GM18526 (cell line): ENCODE results near the gene DLL3.

Source experiments
- POLR2A ChIP-seq: IDR thresholded peaks from 3 replicates; pipeline ENCODE4 v1.6.1; 2011; ENCODE audit not compliant: insufficient read length; ENCODE audit errors: extremely low read depth

The DLL3 gene

DNA sequence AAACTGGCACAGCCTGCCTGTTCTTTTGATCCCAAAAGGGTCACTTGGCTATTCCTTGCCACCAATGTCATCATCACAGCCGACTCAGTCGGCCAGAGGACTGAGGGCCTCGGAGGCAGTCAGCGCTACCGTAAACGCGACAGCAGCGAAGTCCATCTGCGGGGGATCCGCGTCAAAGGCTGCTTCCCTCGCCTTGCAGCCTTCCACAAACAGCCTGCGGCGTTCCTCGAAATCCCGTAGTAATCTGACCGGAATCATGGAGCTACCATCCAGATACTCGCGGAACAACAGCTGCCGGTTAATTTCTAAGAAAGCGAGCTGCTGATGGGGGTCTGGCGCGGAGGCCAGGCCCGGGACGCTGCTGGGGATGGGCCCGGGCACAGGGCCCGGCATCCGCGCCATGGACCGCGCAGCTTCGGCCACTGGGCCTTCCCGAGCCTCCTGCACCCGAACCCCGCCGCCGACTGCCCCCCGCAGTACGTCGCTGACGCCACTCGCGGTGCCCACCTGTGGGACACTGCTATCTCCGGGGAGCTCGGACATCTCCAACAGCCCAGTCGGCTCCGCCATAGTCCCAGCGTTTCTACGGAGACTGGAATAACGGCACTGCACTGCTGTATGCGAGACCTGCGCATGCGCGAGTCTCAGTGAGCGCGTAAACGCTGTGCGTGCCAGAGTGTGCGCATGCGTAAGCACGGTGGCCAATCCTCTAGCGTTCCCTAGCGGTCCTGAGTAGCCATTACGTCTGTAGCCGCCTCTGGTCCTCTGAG is 33.7 kb downstream of the DLL3 start, which contains the start of gene EID2B:
TSS of gene EID2B (minus strand) at position 620 of the 770 bp plus-strand sequence. CDS start at position 570, 50 bp downstream.
- TF ChIP-seq POLR2A, result peak; percentile 55

DNA sequence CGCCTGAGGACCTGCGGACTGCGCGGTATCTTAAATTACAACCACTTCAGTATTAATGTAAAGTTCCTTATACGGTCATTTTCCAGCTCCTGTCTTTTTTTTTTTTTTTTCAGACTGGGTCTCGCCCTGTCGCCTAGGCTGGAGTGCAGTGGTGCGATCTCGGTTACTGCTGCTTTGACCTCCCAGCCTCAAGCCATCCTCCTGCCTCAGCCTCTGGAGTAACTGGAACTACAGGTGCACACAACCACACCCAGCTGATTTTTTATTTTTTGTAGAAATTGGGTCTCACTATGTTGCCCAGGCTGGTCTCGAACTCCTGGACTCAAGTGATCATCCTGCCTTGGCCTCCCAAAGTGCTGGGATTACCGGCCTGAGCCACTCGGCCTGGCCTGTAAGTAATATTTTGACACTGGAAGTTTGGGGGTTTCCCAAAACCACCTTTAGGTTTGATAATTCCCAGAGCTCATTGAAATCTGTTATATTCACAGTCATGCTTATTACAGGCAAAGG is 34.3 kb downstream of the DLL3 start:
- TF ChIP-seq POLR2A, result no peak

DNA sequence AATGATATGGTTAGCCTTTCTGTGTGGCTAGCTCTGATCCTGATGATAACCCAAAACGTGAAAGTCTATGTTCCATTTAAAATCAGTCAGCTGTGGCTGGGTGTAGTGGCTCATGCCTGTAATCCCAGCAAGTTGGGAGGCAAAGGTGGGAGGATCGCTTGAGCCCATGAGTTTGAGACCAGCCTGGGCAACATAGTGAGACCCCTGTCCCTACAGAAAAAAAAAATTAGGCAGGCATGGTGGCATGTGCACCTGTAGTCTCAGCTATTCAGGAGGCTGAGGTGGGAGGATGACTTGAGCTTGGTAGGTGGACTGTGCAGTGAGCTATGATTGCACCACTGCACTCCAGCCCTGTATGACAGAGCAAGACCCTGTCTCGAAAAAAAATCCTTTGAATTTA is 35.0 kb downstream of the DLL3 start:
- TF ChIP-seq POLR2A, result no peak

DNA sequence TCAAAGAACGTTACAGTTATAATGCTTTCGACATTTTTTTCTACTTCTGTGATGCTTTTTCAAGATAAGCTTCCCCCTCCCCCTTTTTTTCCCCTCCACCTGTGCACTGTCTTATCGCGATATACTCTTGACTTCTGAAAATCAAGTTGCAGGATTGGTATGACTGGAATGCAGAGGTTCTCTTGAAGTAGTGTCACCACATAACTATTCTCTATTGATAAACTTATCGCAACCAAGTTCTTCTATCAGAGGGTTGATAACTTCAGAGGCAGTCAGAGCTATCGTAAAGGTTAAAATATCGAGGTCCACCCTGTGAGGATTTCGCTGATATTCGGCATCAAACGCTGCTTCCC is 40.4 kb downstream of the DLL3 start:
- no peak for TF ChIP-seq POLR2A

DNA sequence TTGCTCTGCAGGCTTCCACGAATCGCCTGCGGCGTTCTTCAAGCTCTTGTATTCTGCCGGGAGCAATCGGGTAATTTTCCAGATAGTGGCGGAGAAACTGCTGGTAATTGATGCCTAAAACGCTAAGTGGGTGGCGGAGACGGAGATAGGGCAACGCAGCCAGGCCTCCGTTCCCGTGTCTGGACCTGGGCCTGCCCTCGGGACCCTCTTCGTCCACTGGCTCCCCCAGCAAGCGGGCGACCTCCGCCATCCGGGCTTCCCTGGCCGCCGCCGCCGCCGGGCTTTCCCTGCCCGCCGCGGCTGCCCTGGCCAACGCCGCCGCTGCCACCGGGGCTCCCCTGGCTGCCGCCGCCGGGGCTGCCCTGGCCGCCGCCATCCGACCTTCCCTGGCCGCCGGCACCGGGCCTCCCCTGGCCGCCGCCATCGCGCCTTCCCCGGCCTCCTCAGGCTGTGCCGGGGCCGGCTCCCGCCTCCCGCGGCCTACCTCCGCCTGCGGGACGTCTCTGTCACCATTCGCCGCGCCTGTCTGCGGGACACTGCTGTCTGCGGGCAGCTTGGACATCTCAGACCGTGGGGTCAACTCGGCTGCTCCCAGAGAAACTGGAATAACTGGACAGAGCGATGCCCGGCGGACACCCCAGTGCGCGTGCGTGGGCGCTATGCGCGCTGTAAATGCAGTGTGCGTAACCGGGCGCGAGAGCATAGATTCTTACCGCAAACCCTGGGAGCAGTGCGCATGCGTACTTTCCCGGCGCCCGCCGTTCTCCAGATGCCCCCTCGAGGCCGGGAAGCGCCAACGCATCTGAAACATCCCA is 41.0 kb downstream of the DLL3 start, which contains the start of gene EID2:
TSS of gene EID2 (minus strand) at position 644 of the 815 bp plus-strand sequence. CDS start at position 562, 82 bp downstream.
- peak; percentile 80 for TF ChIP-seq POLR2A

DNA sequence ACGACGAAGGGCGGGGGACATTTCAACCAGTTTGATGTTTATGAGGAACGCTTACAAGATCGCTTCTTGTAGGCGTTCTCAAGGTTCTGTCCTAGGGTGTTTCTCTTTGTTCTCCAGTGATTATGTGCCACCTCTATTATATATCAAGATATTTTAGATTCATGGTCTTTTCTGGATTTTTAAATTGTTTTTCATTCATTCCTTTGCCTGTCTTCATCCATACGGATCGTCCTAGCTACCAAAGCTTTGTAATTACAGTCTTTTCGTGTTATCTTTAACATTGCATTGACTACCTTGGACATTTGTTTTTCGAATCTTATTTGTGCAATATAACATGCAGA is 41.6 kb downstream of the DLL3 start:
- TF ChIP-seq POLR2A, result no peak

DNA sequence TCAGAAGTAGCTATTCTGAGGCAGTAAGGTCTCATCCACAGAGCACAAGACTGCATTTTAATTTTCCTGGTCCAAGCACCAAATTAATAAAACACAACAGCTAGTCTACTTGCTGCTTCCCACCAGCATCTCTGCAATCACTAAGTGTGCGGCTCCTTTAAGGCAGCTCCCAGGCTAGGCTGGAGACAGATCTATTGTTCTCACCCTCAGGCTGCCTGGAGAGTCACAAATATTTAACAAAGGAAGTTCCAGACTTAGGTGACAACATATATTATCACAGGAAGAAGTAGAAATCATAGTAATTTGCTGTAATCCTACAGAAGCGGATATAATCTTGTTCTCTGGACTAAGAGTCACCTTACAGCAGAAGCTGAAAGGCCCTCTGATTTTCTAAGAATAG is 43.5 kb downstream of the DLL3 start:
- TF ChIP-seq POLR2A, result no peak

DNA sequence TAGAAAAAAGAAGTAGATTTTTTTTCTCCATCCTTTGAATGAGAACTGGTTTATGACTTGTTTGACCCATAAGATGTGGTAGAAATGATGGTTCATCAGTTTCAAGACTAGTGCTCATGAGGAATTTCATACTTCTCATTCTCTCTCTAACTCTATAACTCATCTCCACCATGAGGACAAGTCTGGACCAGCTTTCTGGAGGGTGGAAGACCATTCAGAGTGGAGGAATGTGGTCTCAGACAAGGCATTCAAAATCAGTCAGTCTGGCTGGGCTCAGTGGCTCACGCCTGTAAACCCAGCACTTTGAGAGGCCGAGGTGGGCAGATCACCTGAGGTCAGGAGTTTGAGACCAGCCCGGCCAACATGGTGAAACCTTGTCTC is 44.7 kb downstream of the DLL3 start:
- no peak for TF ChIP-seq POLR2A

DNA sequence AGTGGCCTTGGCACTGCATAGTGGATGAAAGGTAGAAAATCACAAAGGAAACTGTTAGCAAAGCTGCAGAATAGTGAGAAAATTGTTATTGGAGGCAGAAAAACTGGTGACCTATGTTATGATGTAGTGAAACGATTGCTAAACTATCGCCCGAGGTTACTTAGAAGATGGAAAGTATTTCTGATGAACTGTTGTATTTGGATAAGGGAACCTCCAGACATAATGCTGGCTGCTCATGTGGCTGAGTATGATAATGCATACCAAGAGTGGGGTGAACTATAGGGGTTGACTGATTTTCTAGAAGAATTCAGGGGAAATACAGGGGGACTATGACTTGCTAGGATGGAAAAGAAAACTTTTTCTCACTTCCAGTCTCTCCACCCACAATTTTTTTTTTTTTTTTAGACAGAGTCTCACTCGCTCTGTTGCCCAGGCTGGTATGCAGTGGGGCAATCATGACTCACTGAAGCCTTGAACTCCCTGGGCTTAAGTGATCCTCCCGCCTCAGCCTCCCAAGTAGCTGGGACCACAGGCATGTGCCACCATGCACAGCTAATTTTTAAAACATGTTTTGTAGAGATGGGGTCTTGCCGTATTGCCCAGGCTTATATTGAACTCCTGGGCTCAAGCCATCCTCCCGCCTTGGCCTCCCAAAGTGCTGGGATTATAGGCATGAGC is 45.6 kb downstream of the DLL3 start:
- TF ChIP-seq POLR2A, result no peak

DNA sequence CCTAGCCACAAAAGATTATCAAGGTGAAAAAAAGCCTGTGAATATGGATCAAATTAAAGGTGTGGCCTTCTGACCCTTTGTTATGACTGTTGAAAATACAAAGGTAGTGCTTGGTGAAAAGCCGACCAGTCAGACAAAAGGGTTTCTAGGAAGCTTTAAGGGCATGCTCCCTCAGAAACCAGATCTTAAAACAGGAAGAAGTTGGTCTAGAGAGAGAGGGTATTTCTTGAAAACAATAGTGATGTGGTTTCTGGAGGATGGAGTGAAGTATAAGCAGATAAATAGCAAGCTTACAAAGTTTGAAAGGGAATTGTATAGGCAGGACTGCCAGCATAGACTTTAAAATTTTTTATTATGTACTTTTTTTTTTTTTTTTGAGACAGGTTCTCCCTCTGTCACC is 46.2 kb downstream of the DLL3 start:
- TF ChIP-seq POLR2A, result no peak

DNA sequence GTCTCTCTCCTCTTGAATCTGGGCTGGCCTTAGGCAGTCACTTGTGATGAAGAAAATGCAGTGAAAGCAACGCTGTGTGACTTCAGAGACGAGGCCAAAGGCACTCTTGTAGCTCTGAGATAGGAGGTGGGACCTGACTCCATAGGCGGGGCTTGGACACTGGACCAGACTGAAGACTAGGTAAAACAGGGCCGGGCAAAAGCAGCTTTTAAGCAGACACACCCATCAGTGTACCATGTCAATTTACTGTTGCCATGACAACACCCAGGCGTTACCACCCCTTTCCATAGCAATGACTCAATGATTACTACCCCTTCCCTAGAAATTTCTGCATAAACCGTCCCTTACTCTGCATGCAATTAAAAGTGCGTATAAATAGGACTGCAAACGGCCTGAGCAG is 47.9 kb downstream of the DLL3 start:
- no peak for TF ChIP-seq POLR2A

DNA sequence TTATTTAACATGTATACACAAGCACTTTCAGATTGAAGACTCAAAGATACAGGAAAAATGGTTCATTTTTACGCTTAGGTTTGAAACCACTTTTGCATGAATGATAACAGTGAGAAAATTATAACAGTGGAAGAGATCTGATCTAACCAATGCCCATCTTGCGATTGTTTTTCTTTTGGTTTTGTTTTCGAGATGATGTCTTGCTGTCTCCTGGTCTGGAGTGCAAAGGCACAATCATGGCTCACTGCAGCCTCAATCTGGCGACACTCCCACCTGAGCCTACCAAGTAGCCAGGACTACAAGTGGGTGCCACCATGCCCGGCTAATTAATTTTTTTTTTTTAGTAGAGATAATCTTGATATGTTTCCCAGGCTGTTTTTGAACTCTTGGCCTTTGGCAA is 51.5 kb downstream of the DLL3 start:
- no peak for TF ChIP-seq POLR2A

DNA sequence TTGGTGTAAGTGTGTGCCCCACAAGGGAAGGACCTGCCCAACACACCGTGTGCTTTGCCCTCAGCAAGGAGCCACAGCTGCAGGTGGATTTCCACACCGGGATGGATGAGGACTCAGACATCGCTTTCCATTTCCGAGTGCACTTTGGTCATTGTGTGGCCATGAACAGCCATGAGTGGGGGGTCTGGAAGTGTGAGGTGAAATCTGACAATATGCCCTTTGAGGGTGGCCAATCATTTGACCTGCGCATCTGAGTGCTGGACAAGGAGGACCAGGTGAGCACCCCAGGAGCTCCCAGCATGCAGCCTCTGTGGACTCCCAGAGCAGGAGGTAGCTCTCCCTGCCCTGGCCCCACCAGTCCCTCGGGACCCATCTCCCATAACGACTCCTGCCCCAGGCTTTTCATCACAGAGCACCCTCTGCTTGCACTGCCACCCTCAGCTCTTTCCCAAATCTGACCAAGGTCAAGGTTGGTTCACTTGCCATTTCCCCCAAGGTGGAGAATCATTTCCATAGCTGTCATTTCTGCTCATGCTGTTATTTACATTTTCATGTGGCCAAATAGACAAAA is 54.4 kb downstream of the DLL3 start:
- TF ChIP-seq POLR2A, result no peak

DNA sequence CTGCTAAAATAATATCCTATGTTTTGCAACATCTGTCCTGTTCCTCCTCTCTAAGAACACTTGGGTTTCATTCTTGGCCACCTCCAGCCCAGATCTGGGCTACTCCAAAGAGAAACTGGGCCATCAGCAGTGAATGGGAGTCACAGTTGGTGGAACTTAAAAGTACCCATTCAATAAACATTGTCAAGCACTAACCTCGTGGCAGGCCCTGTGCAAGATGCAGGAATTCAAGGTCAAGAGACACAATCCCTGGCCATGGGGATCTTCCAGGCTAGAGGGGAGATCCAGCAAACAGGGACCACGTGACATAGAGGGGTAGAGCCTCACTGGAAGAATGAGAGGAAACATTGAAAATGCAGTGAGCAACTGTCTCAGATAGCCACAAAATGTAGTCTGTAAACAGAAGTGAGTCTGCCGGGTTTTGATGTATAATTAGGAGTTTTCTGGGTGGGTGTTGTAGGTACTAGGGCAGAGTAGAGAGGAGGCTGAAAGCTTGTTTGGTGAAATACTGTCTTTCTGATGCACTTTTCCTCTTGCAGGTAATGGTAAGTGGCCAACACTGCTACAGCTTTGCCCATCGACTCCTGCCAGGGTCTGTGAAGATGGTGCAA is 56.1 kb downstream of the DLL3 start:
- TF ChIP-seq POLR2A, result no peak

DNA sequence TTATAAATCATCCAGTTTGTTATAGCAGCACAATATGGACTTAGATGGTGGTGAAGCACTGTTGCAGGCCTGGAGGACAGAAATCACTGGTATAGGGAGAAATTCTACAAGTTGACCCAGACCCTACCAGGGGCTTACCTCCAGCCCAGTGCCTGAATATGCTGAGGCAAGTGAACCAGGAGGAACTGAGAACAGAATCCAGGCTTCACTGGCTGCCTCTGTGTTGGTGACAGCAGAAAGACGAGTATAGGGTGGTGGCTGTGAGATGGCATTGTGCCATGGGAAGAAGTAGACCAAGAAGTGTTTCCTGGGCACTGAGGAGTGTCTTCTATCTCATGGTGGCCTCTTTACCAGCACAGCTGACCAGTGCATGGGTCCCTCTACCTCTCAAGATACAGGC is 57.1 kb downstream of the DLL3 start:
- TF ChIP-seq POLR2A, result no peak
